Loucy (cell line): Measurements from ENCODE around the gene SCN7A.

Source experiments
- H2AFZ ChIP-seq: fragments of 200-600 bp; sonication (generic); 2 replicates; pipeline ENCODE4 v1.6.0; 2016; ENCODE audit warnings: antibody characterized with exemption, mild to moderate bottlenecking, low read length, moderate library complexity
- H3F3A ChIP-seq: fragments of 200-600 bp; 2 replicates; pipeline ENCODE4 v1.6.0; 2016; ENCODE audit warnings: antibody characterized with exemption, low read depth, mild to moderate bottlenecking
- H3K27me3 ChIP-seq: fragments of 200-600 bp; sonication (generic); 2 replicates; pipeline ENCODE4 v1.6.1; 2014; ENCODE audit warnings: low read length, mild to moderate bottlenecking; ENCODE audit not compliant: insufficient read depth, poor library complexity, severe bottlenecking
- H3K36me3 ChIP-seq: fragments of 200-600 bp; sonication (generic); 2 replicates; pipeline ENCODE4 v1.6.1; 2016; ENCODE audit warnings: low read length; ENCODE audit not compliant: insufficient read depth
- H3K4me1 ChIP-seq: fragments of 200-600 bp; sonication (generic); 2 replicates; pipeline ENCODE4 v1.5.1; 2014; ENCODE audit warnings: low read length, mild to moderate bottlenecking; ENCODE audit not compliant: insufficient read depth, poor library complexity, severe bottlenecking
- H3K4me2 ChIP-seq: fragments of 200-600 bp; sonication (generic); 2 replicates; pipeline ENCODE4 v1.6.0; 2014; ENCODE audit warnings: antibody characterized with exemption, low read length, low read depth, mild to moderate bottlenecking; ENCODE audit not compliant: poor library complexity, severe bottlenecking
- H3K4me3 ChIP-seq: fragments of 200-600 bp; sonication (generic); 2 replicates; pipeline ENCODE4 v1.5.1; 2014; ENCODE audit warnings: low read length, mild to moderate bottlenecking, mixed read lengths; ENCODE audit not compliant: poor library complexity, severe bottlenecking
- H3K79me2 ChIP-seq: fragments of 200-600 bp; sonication (generic); 2 replicates; pipeline ENCODE4 v1.6.1; 2014; ENCODE audit warnings: low read length; ENCODE audit not compliant: insufficient read depth
- H3K9ac ChIP-seq: fragments of 200-600 bp; sonication (generic); 2 replicates; pipeline ENCODE4 v1.6.0; 2014; ENCODE audit warnings: mild to moderate bottlenecking, low read depth, low read length, moderate library complexity; ENCODE audit not compliant: poor library complexity, severe bottlenecking
- H3K9me2 ChIP-seq: fragments of 200-600 bp; sonication (generic); replicated peaks from 2 replicates; pipeline ENCODE4 v1.6.1; 2016; ENCODE audit warnings: low read depth, low read length, mixed read lengths
- H3K9me3 ChIP-seq: fragments of 200-600 bp; sonication (generic); 2 replicates; pipeline ENCODE4 v1.6.1; 2014; ENCODE audit warnings: mild to moderate bottlenecking, antibody characterized with exemption, low read length, low read depth; ENCODE audit not compliant: insufficient read depth
- H4K20me1 ChIP-seq: fragments of 200-600 bp; sonication (generic); 2 replicates; pipeline ENCODE4 v1.6.0; 2014; ENCODE audit warnings: antibody characterized with exemption, low read length, mild to moderate bottlenecking; ENCODE audit not compliant: insufficient read depth, poor library complexity, severe bottlenecking
- CTCF ChIP-seq: fragments of 200-600 bp; sonication (generic); conservative IDR thresholded peaks from 2 replicates; pipeline ENCODE4 v1.5.1; 2014; ENCODE audit warnings: mild to moderate bottlenecking, antibody characterized with exemption, low read length
- EZH2phosphoT487 ChIP-seq: fragments of 200-600 bp; IDR thresholded peaks from 2 replicates; pipeline ENCODE4 v1.6.1; 2018; ENCODE audit warnings: antibody characterized with exemption, mild to moderate bottlenecking, moderate library complexity, borderline replicate concordance

SCN7A gene

DNA sequence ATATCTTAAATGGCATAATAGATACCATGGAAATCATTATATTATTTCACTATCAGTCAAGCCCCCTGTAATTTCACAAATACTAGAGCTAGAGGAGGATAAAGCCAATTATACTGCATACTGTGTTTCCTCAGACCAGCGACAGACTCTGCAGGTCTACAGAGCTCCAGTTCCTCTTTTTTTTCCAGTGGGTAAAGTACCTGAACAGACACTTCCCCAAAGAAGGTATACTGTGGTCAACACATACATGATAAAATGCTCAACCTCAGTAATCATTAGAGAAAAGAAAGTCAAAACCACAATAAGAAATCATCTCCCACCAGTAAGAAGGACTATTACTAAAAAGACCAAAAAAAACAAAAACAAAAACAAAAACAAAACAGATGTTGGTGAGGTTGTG lies 44.6 kb downstream of the SCN7A start:
- Histone ChIP-seq H4K20me1 (no peaks in the 10 kb centered on the region), H3K79me2 (no peaks in the 10 kb centered on the region), H3K36me3 (no peaks in the 10 kb centered on the region), H3K9me2 (no peaks in the 10 kb centered on the region), H3K9ac (no peak overlapping the region), H3K4me1 (no peaks in the 10 kb centered on the region), H3K9me3 (no peaks in the 10 kb centered on the region), H3K4me3 (no peak overlapping the region), H3F3A (no peaks in the 10 kb centered on the region), H3K27me3 (no peaks in the 10 kb centered on the region), H2AFZ (no peak overlapping the region), H3K4me2 (no peak overlapping the region)
- no peak for TF ChIP-seq EZH2phosphoT487
- TF ChIP-seq CTCF = no peak

GRCh38 chr2:166448106-166448505 lies 45.9 kb downstream of the SCN7A start:
- Histone ChIP-seq H3K4me1 (no peaks in the 10 kb centered on the region), H2AFZ (no peak overlapping the region), H3K79me2 (no peaks in the 10 kb centered on the region), H3K4me2 (no peak overlapping the region), H3K4me3 (no peak overlapping the region), H4K20me1 (no peaks in the 10 kb centered on the region), H3K27me3 (no peaks in the 10 kb centered on the region), H3K9me2 (no peaks in the 10 kb centered on the region), H3K9ac (no peak overlapping the region), H3K9me3 (no peaks in the 10 kb centered on the region), H3K36me3 (no peaks in the 10 kb centered on the region), H3F3A (no peaks in the 10 kb centered on the region)
- TF ChIP-seq CTCF (no peak), EZH2phosphoT487 (no peak)

DNA sequence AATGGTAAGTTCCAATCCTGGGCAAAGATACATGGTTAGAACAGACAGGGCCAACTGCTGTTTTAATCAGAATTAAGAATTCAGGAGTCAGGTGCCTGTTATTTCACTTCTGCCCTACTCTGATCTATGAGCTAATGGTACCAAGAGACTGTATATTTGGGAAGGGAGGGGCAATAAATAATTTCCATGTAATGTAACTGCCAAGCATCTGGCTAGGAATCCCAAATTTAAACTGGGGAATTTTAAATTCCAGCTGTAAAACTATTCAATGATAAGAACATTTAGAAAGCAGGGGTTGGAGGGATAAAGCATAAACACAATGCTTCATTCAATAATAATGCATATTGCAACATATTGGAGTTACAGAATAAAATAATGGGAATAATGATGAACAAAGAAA lies 49.7 kb downstream of the SCN7A start:
- Histone ChIP-seq H3K79me2 (no peaks in the 10 kb centered on the region), H3K4me2 (no peak overlapping the region), H4K20me1 (no peaks in the 10 kb centered on the region), H3K4me3 (no peak overlapping the region), H3F3A (no peaks in the 10 kb centered on the region), H3K4me1 (no peaks in the 10 kb centered on the region), H2AFZ (no peak overlapping the region), H3K27me3 (no peaks in the 10 kb centered on the region), H3K36me3 (no peaks in the 10 kb centered on the region), H3K9ac (no peak overlapping the region), H3K9me3 (no peaks in the 10 kb centered on the region), H3K9me2 (no peaks in the 10 kb centered on the region)
- TF ChIP-seq CTCF = no peak
- TF ChIP-seq EZH2phosphoT487 = no peak
